22Rv1 (cell line): ENCODE measurements around the gene MEG3.

Experiments
- CTCF ChIP-seq: fragments of 450-650 bp; IDR thresholded peaks from 2 replicates; pipeline ENCODE4 v1.5.1; 2017; ENCODE audit warnings: mild to moderate bottlenecking
- ZFX ChIP-seq: fragments of 450-650 bp; IDR thresholded peaks from 2 replicates; pipeline ENCODE4 v1.6.1; 2017; ENCODE audit warnings: antibody characterized with exemption, borderline replicate concordance

GRCh38 chr14:100851946-100852620 lies 26.2 kb downstream of the MEG3 start:
- TF ChIP-seq CTCF = no peak
- no peak for TF ChIP-seq ZFX
